Neuronal stem cell (in vitro differentiated cells): ENCODE results near the gene GOLIM4.
A peak's percentile ranks its signal among the peaks of the same experiment; 100 is the strongest.

Experiments
- DNase-seq: peaks from one replicate; pipeline ENCODE4 v3.0.0-alpha.2; 2013; ENCODE audit warnings: low spot score
- H2AFZ ChIP-seq: one replicate; pipeline ENCODE4 v1.6.1; 2013; ENCODE audit warnings: mild to moderate bottlenecking, low read length, inconsistent platforms
- H2AK5ac ChIP-seq: 2 replicates; pipeline ENCODE4 v1.6.1; 2013; ENCODE audit warnings: low read depth, mild to moderate bottlenecking, inconsistent platforms, low read length, moderate library complexity, mixed read lengths
- H2BK120ac ChIP-seq: 2 replicates; pipeline ENCODE4 v1.6.1; 2013; ENCODE audit warnings: low read depth, mild to moderate bottlenecking, inconsistent platforms, low read length, moderate library complexity, mixed read lengths
- H2BK12ac ChIP-seq: one replicate; pipeline ENCODE4 v1.6.1; 2013; ENCODE audit warnings: low read length, inconsistent platforms
- H2BK15ac ChIP-seq: 2 replicates; pipeline ENCODE4 v1.6.1; 2013; ENCODE audit warnings: mild to moderate bottlenecking, low read length, inconsistent platforms, mixed read lengths
- H2BK5ac ChIP-seq: one replicate; pipeline ENCODE4 v1.6.1; 2013; ENCODE audit warnings: inconsistent platforms, mild to moderate bottlenecking, low read length, moderate library complexity
- H3K14ac ChIP-seq: one replicate; pipeline ENCODE4 v1.6.1; 2013; ENCODE audit warnings: low read length, inconsistent platforms
- H3K18ac ChIP-seq: 2 replicates; pipeline ENCODE4 v1.6.1; 2013; ENCODE audit warnings: low read length, inconsistent platforms
- H3K23ac ChIP-seq: 2 replicates; pipeline ENCODE4 v1.6.1; 2013; ENCODE audit warnings: low read depth, mild to moderate bottlenecking, mixed read lengths, low read length, inconsistent platforms; ENCODE audit not compliant: poor library complexity
- H3K27ac ChIP-seq: replicated peaks from 3 replicates; pipeline ENCODE4 v1.5.1; 2013; ENCODE audit warnings: low read length, inconsistent platforms
- H3K27me3 ChIP-seq, 3 experiments: 2 replicates each; pipeline ENCODE4 v1.6.1; 2013; ENCODE audit warnings: low read length in 3 of 3, mild to moderate bottlenecking in 2 of 3, inconsistent platforms in 1 of 3, low read depth in 1 of 3, mixed read lengths in 1 of 3, moderate library complexity in 1 of 3; ENCODE audit not compliant: control insufficient read depth in 3 of 3, insufficient read depth in 3 of 3
- H3K36me3 ChIP-seq, 2 donors: replicated peaks in 1 of 2; 2 replicates each; pipeline ENCODE4 v1.6.1; 2013; ENCODE audit warnings: low read length in 2 of 2; ENCODE audit not compliant: control insufficient read depth in 2 of 2, insufficient read depth in 2 of 2
- H3K4ac ChIP-seq: 2 replicates; pipeline ENCODE4 v1.6.1; 2013; ENCODE audit warnings: inconsistent platforms, mild to moderate bottlenecking, low read length, moderate library complexity
- H3K4me1 ChIP-seq, 2 donors: 1 replicate in 1 of 2; 2 replicates in 1 of 2; pipeline ENCODE4 v1.6.1; 2013; ENCODE audit warnings: low read length in 2 of 2, low read depth in 1 of 2; ENCODE audit not compliant: control insufficient read depth in 2 of 2, insufficient read depth in 1 of 2
- H3K4me2 ChIP-seq: one replicate; pipeline ENCODE4 v1.6.1; 2013; ENCODE audit warnings: mild to moderate bottlenecking, low read length, inconsistent platforms; ENCODE audit not compliant: insufficient read depth, poor library complexity, severe bottlenecking
- H3K4me3 ChIP-seq, 2 donors: 2 replicates each; pipeline ENCODE4 v1.5.1; 2013; ENCODE audit warnings: low read length in 2 of 2, mild to moderate bottlenecking in 2 of 2, inconsistent platforms in 1 of 2, moderate library complexity in 1 of 2
- H3K79me1 ChIP-seq: one replicate; pipeline ENCODE4 v1.6.1; 2013; ENCODE audit warnings: low read depth, mild to moderate bottlenecking, inconsistent platforms, low read length, moderate library complexity
- H3K9ac ChIP-seq: one replicate; pipeline ENCODE4 v1.6.1; 2013; ENCODE audit warnings: mild to moderate bottlenecking, low read depth, low read length, inconsistent platforms; ENCODE audit not compliant: poor library complexity
- H3K9me3 ChIP-seq, 2 donors: replicated peaks in 1 of 2; 2 replicates each; pipeline versions ENCODE3 to v1.6.1; 2013; ENCODE audit warnings: low read length in 2 of 2, mild to moderate bottlenecking in 2 of 2, inconsistent platforms in 1 of 2, low read depth in 1 of 2, mixed read lengths in 1 of 2, moderate library complexity in 1 of 2; ENCODE audit not compliant: control insufficient read depth in 2 of 2, insufficient read depth in 1 of 2
- H4K8ac ChIP-seq: one replicate; pipeline ENCODE4 v1.6.1; 2013; ENCODE audit warnings: low read depth, mild to moderate bottlenecking, inconsistent platforms, low read length, moderate library complexity
- H4K91ac ChIP-seq: one replicate; pipeline ENCODE4 v1.6.1; 2013; ENCODE audit warnings: low read length, low read depth, mild to moderate bottlenecking, inconsistent platforms; ENCODE audit not compliant: poor library complexity
- WGBS, 2 donors: extraction: QIAGEN DNeasy Blood & Tissue Kit; methylation state at CpG; one replicate each; pipeline ENCODE4 v1.1.7; 2013; ENCODE audit warnings: missing lambda C conversion rate in 2 of 2, mixed read lengths in 1 of 2; ENCODE audit not compliant: insufficient read length in 2 of 2, insufficient replicate concordance in 1 of 2; ENCODE audit errors: extremely low coverage in 2 of 2; 5-methylcytosine and 5-hydroxymethylcytosine counted together

GOLIM4 gene

DNA sequence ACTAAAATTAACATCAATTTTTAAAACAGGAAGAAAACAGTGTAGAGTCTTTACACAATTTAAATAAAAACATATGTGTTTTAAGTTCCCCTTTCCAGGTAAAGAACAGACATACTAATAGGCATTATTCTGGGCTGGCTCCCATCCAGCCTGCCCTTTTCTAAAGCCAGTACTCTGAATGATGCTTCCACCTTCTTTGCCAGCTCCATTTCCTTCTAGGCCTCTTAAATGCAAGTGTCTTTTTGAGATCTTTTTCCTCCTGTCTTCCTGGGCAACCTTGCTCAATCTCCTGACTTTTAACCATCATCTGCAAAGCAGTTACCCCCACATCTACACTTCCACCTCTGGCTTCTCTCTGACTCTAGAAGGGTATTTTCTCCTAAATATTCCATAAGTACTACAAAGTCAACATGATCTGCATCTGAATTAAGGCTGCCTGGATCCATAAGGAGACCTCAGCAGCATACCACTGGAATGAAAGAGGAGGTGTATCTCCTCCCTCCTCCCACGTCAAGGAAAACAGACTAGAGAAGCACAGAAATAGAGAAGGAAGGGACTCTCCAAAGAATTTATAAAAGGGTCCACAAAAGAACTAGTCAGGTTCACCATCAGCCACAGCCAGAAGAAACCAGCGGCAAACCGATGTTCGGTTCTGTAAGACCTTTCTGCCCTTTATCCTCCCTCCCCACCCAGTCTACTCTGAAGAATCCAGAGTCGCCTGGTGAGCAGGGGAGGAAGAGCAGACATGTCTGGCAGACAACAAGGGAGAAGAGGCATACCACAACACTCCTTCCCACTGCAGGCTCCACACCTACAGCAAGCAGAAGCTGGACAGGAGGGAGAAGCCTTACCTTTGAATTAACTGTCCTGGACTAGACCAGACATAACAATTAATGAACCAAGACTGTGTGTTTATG is 47.1 kb downstream of the GOLIM4 start:
- Histone ChIP-seq H3K79me1 (no peaks in the 10 kb centered on the region), H2BK15ac (no peak overlapping the region), H3K14ac (no peak overlapping the region), H2BK12ac (no peak overlapping the region), H3K4me3 (no peak overlapping the region), H2BK5ac (no peak overlapping the region), H3K23ac (no peak overlapping the region), H2AFZ (no peak overlapping the region), H3K27me3 (no peaks in the 10 kb centered on the region), H4K8ac (no peak overlapping the region), H3K36me3 (no peaks in the 10 kb centered on the region), H3K9me3 (no peaks in the 10 kb centered on the region), H3K4ac (no peak overlapping the region), H4K91ac (no peak overlapping the region), H2AK5ac (no peak overlapping the region), H3K4me1 (peaks cover 0 to 2% of the 10 kb centered on the region in 2 donors), H3K4me2 (no peak overlapping the region), H3K9ac (no peak overlapping the region), H3K27ac (no peak overlapping the region), H2BK120ac (no peak overlapping the region), H3K18ac (no peak overlapping the region)
- WGBS, 2 donors: no CpG with 5 or more reads among the region's 5 CpGs
- no peak for DNase-seq

DNA sequence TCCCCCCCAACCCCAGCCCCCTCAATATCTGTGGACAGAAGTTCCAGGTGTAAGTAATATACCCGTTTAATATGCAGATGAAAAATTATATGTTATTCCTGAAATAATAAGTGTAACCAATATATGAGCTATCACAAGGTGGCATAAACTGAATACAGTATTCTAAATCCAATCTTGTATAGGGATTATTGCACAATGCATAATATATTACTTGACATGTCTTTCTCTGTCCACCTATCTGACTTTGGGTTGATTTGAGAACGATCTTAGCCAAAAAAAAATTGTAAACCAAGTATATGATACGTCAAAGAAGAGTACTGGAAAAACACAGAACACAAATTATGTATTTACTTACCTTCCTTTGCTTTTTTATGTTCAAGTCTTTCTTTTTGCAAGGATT is 47.8 kb downstream of the GOLIM4 start:
- Histone ChIP-seq H3K9ac (no peak overlapping the region), H3K79me1 (no peaks in the 10 kb centered on the region), H3K4me3 (no peak overlapping the region), H2AFZ (no peak overlapping the region), H3K27ac (no peak overlapping the region), H3K23ac (no peak overlapping the region), H3K27me3 (no peaks in the 10 kb centered on the region), H2BK5ac (no peak overlapping the region), H2BK120ac (no peak overlapping the region), H3K9me3 (no peaks in the 10 kb centered on the region), H3K4me1 (peaks cover 0 to 2% of the 10 kb centered on the region in 2 donors), H2BK12ac (no peak overlapping the region), H4K8ac (no peak overlapping the region), H3K4ac (no peak overlapping the region), H2BK15ac (no peak overlapping the region), H3K4me2 (no peak overlapping the region), H4K91ac (no peak overlapping the region), H3K14ac (no peak overlapping the region), H3K18ac (no peak overlapping the region), H3K36me3 (peaks cover 0 to 5% of the 10 kb centered on the region in 2 donors), H2AK5ac (no peak overlapping the region)
- no peak for DNase-seq
- no CpG with 5 or more reads among the region's 3 CpGs for WGBS, 2 donors

DNA sequence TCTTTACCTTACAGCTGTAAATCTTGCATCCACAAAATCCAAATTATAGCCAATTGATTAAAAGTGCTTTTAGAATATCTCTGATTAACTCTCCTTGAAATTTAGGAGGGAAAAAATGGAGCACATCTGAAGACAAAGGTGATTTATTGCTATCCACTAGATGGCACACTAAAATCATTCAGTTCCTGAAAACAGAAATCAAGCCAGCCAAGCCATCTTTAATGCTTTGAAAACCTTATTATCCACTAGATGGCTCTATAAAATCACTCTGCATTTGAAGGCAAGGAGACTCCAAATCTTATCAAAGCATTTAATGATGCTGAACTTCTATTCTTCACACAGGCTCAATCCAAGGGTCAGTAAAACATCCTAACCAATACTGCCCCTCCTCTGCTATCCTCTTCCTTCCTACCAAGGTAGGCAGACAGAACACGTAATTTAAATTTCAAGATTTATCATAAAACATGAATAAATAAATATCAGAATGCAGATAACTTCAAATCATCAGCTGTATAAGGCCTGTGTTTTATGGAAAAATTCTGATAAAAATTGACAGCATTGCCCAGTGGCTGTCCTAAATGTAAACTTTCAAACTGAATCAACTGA is 48.4 kb downstream of the GOLIM4 start:
- H3K4me2 ChIP-seq: no peak overlapping the region
- no peak overlapping the region for H3K9ac ChIP-seq
- no peaks in the 10 kb centered on the region for H3K27me3 ChIP-seq
- H2BK5ac ChIP-seq: no peak overlapping the region
- peaks cover 0 to 12% of the 10 kb centered on the region in 2 donors for H3K36me3 ChIP-seq
- no peaks in the 10 kb centered on the region for H3K9me3 ChIP-seq
- no peak overlapping the region for H4K8ac ChIP-seq
- H2BK120ac ChIP-seq: no peak overlapping the region
- no peak overlapping the region for H3K4ac ChIP-seq
- H3K23ac ChIP-seq: no peak overlapping the region
- no peaks in the 10 kb centered on the region for H3K79me1 ChIP-seq
- peaks cover 0 to 2% of the 10 kb centered on the region in 2 donors for H3K4me1 ChIP-seq
- no peak overlapping the region for H3K4me3 ChIP-seq
- H2AK5ac ChIP-seq: no peak overlapping the region
- no peak overlapping the region for H3K27ac ChIP-seq
- H2BK12ac ChIP-seq: no peak overlapping the region
- no peak overlapping the region for H3K14ac ChIP-seq
- no peak overlapping the region for H2BK15ac ChIP-seq
- no peak overlapping the region for H2AFZ ChIP-seq
- no peak overlapping the region for H4K91ac ChIP-seq
- DNase-seq: peak; percentile 46
- WGBS, 2 donors: no CpG with 5 or more reads among the region's 1 CpG
- no peak overlapping the region for H3K18ac ChIP-seq

DNA sequence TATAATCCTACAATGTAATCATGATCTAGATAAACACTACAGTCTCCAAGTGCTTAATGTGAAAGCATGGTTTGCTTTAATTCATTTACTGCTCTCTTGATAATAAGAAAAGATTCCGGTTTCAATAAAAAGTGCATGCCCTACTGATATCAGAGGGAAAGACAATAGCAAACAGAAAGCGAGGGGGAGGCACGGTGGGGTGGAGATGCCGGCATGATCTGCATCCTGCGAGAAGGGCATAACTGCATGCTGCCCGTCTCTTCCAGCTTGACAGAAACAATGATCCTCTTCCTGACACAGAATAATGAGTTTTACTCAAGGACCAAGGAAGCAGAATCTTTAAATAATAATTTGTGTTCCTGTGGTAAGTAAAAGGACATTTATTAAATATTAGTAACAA is 51.7 kb downstream of the GOLIM4 start:
- Histone ChIP-seq H2BK15ac (no peak overlapping the region), H3K18ac (no peak overlapping the region), H3K14ac (no peak overlapping the region), H3K36me3 (peaks cover 0 to 28% of the 10 kb centered on the region in 2 donors), H3K23ac (no peak overlapping the region), H2BK12ac (no peak overlapping the region), H2BK5ac (no peak overlapping the region), H2AK5ac (no peak overlapping the region), H3K9me3 (no peaks in the 10 kb centered on the region), H2BK120ac (no peak overlapping the region), H3K4me3 (no peak overlapping the region), H3K4ac (no peak overlapping the region), H3K4me2 (no peak overlapping the region), H4K8ac (no peak overlapping the region), H3K79me1 (no peaks in the 10 kb centered on the region), H3K9ac (no peak overlapping the region), H3K27me3 (no peaks in the 10 kb centered on the region), H2AFZ (no peak overlapping the region), H4K91ac (no peak overlapping the region), H3K4me1 (peaks cover 0 to 2% of the 10 kb centered on the region in 2 donors), H3K27ac (no peak overlapping the region)
- no peak for DNase-seq
- WGBS, 2 donors: no CpG with 5 or more reads among the region's 6 CpGs
